ENCODE measurements around the gene AKR1B15.
"Not testable (repeated sequence)": the region's sequence is repeated elsewhere in the genome, so short reads cannot be mapped to it uniquely, and the experiment has no call there.

The AKR1B15 gene

DNA sequence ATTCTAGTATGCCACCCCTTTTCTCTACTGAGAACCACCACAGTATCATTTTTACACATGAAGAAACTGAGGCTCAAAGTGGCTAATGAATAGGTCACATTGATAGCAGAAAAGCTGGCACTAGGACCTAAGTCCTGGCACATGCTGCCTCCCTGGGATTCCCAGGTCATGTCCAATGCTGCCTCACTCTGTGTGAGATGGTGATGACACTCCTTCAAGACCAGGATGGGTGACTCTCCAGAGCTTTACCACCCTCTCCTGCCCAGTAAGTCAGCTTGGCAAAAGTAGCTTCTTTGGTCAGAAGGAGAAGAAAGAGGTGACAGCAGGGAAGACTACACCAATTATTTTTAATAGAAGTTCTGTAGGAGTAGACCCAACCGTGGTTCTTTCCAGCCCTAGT lies 34.8 kb upstream of the AKR1B15 start:
- no peak for DNase-seq (ENCODE audit: low read depth, low spot score)
- Histone ChIP-seq H3K9me3 (ENCODE audit: control insufficient read depth, insufficient read depth, low read length) (no peaks in the 10 kb centered on the region), H3K4me3 (ENCODE audit: low read length) (no peak overlapping the region), H3K36me3 (ENCODE audit: control insufficient read depth, insufficient read depth, low read length) (no peaks in the 10 kb centered on the region), H3K27me3 (ENCODE audit: control insufficient read depth, insufficient read depth, low read length) (no peaks in the 10 kb centered on the region), H3K4me1 (ENCODE audit: control insufficient read depth, insufficient read depth, low read length) (no peaks in the 10 kb centered on the region), H3K27ac (ENCODE audit: low read length) (no peak overlapping the region)
- WGBS (ENCODE audit: insufficient coverage, insufficient read length): no CpG with 5 or more reads among the region's 1 CpG

GRCh38 chr7:134514663-134515062 lies 34.2 kb upstream of the AKR1B15 start:
- Histone ChIP-seq H3K36me3 (ENCODE audit: control insufficient read depth, insufficient read depth, low read length) (no peaks in the 10 kb centered on the region), H3K9me3 (ENCODE audit: control insufficient read depth, insufficient read depth, low read length) (no peaks in the 10 kb centered on the region), H3K27me3 (ENCODE audit: control insufficient read depth, insufficient read depth, low read length) (no peaks in the 10 kb centered on the region), H3K4me1 (ENCODE audit: control insufficient read depth, insufficient read depth, low read length) (no peaks in the 10 kb centered on the region), H3K27ac (ENCODE audit: low read length) (no peak overlapping the region), H3K4me3 (ENCODE audit: low read length) (no peak overlapping the region)
- WGBS (ENCODE audit: insufficient coverage, insufficient read length): no CpG with 5 or more reads among the region's 4 CpGs
- peak; percentile 67 for DNase-seq (ENCODE audit: low read depth, low spot score)

DNA sequence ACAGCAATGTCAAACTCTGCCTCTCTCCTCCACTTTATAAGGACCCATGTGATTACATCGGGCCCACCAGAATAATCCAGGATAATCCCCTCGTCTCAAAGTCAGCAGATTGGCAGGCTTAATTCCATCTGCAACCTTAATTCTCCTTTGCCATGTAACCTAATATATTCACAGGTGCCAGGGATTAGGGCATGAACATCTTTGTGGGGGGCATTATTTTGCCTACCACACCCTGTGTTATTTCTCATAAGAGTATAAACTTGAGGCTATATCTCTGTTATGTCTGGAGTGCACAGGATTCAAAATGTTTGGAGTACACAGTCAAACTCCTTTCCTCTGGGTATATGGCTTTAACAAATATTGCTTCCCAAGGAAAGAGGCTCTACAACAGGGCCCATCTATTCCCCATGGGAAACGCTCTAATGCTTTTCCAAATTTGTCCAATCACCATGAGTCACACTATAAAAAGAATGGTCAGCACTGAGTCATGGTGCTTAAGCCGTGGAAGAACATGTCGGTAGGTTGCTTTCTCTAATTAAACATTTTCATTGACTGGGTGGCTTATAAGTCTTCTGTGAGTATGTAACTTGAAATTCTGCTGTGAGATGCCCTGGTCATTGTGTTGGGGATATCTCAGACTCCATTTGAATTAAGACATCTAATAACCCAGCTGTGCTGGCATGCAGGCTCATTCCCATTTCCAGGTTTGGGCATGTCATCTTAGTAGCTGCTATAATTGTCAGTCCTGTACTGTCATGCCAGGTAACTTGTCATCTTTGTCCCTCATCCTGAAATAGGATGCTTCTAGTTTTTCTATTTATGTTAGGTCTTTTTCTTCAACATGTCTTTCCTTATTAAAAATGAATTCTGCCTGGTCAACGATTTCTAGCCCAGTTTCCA lies 33.1 kb upstream of the AKR1B15 start:
- H3K4me1 ChIP-seq (ENCODE audit: control insufficient read depth, insufficient read depth, low read length): no peaks in the 10 kb centered on the region
- no peak overlapping the region for H3K27ac ChIP-seq (ENCODE audit: low read length)
- H3K36me3 ChIP-seq (ENCODE audit: control insufficient read depth, insufficient read depth, low read length): no peaks in the 10 kb centered on the region
- no peaks in the 10 kb centered on the region for H3K27me3 ChIP-seq (ENCODE audit: control insufficient read depth, insufficient read depth, low read length)
- H3K9me3 ChIP-seq (ENCODE audit: control insufficient read depth, insufficient read depth, low read length): no peaks in the 10 kb centered on the region
- no CpG with 5 or more reads among the region's 6 CpGs for WGBS (ENCODE audit: insufficient coverage, insufficient read length)
- DNase-seq (ENCODE audit: low read depth, low spot score): no peak
- H3K4me3 ChIP-seq (ENCODE audit: low read length): no peak overlapping the region

DNA sequence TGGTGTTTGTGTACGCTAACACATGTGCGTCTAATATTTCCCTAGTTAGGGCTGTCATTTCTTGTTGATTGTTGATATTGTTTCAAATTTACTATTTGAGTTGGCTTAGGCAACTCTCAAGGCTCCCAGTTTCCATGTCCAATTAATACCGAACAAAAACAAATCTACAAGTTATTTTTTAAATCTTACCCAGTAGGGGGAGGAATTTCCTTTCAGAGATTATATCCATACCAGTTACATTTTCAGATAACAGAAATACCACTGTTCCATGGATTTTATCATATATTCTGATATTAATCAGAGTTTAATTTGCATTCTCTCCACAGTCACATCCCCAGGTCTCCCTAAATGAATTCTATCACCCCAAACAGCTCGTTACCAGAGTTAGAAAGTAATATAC lies 28.8 kb upstream of the AKR1B15 start:
- H3K36me3 ChIP-seq (ENCODE audit: control insufficient read depth, insufficient read depth, low read length): no peaks in the 10 kb centered on the region

GRCh38 chr7:134522601-134523000 lies 26.3 kb upstream of the AKR1B15 start:
- DNase-seq (ENCODE audit: low read depth, low spot score): no peak
- no peak overlapping the region for H3K27ac ChIP-seq (ENCODE audit: low read length)
- no peak overlapping the region for H3K4me3 ChIP-seq (ENCODE audit: low read length)
- no peaks in the 10 kb centered on the region for H3K4me1 ChIP-seq (ENCODE audit: control insufficient read depth, insufficient read depth, low read length)
- H3K36me3 ChIP-seq (ENCODE audit: control insufficient read depth, insufficient read depth, low read length): no peaks in the 10 kb centered on the region
- no CpG with 5 or more reads among the region's 5 CpGs for WGBS (ENCODE audit: insufficient coverage, insufficient read length)
- H3K27me3 ChIP-seq (ENCODE audit: control insufficient read depth, insufficient read depth, low read length): no peaks in the 10 kb centered on the region
- H3K9me3 ChIP-seq (ENCODE audit: control insufficient read depth, insufficient read depth, low read length): no peaks in the 10 kb centered on the region

More for the DNA sequence above, 28.8 kb upstream of the AKR1B15 start:
- DNase-seq (ENCODE audit: low read depth, low spot score): no peak
- H3K4me1 ChIP-seq (ENCODE audit: control insufficient read depth, insufficient read depth, low read length): no peaks in the 10 kb centered on the region
- no peak overlapping the region for H3K27ac ChIP-seq (ENCODE audit: low read length)
- WGBS (ENCODE audit: insufficient coverage, insufficient read length): no CpG with 5 or more reads among the region's 4 CpGs
- H3K27me3 ChIP-seq (ENCODE audit: control insufficient read depth, insufficient read depth, low read length): no peaks in the 10 kb centered on the region
- H3K9me3 ChIP-seq (ENCODE audit: control insufficient read depth, insufficient read depth, low read length): no peaks in the 10 kb centered on the region
- no peak overlapping the region for H3K4me3 ChIP-seq (ENCODE audit: low read length)

DNA sequence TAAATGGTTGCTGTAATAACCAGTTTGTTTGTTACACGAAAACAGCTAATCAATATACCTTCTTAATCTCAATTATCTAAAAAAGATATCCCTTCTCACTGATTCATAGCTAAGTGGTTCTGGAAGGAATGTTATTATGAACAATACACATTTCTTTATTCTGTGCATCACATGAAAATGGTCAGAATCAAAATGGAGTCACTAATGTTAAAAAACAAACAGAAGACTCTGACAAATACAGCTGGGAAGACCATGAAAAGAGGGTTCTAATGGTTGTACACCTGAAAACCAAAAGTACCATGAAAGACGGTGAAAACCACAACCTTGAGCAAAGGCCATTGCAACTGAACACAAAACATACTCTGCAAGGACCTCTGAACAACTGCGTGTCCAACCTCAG lies 23.5 kb upstream of the AKR1B15 start:
- not testable (repeated sequence) for H3K9me3 ChIP-seq (ENCODE audit: control insufficient read depth, insufficient read depth, low read length); H3K36me3 ChIP-seq (ENCODE audit: control insufficient read depth, insufficient read depth, low read length); H3K4me3 ChIP-seq (ENCODE audit: low read length); H3K27ac ChIP-seq (ENCODE audit: low read length); H3K27me3 ChIP-seq (ENCODE audit: control insufficient read depth, insufficient read depth, low read length); DNase-seq (ENCODE audit: low read depth, low spot score); H3K4me1 ChIP-seq (ENCODE audit: control insufficient read depth, insufficient read depth, low read length)
- whole genome bisulfite sequencing (ENCODE audit: insufficient coverage, insufficient read length): 100% methylated on average over 1 of the region's 3 CpGs

DNA sequence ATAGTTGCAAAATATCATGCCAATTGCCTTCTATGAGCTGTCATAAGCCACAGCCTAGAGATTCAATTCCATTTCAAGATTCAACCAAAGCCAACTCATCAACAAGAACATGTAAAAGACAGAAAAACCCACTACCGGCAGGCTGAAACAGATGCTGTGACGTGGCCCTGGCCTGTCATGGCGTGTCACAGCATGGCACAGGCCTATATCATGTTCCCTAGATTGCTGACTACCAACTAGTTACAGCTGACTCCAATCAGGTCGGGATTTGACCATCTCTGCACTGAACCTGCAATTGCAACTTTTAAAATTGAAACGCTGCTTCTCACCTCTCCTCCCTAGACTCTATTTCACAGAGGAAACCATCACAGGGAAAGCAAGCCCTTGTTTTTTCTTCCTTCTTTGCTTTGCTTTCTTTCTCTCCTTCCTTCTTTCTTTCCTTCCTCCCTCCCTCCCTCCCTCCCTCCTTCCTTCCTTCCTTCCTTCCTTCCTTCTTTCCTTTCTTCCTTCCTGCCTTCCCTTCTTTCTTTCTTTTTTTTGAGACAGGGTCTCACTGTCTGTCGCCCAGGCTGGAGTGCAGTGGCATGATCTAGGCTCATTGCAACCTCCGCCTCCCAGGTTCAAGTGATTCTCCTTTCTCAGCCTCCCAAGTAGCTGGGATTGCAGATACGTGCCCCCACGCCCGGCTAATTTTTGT lies 22.2 kb upstream of the AKR1B15 start:
- H3K27me3 ChIP-seq (ENCODE audit: control insufficient read depth, insufficient read depth, low read length); H3K27ac ChIP-seq (ENCODE audit: low read length): not testable (repeated sequence)

GRCh38 chr7:134527979-134528371 lies 20.9 kb upstream of the AKR1B15 start:
- Histone ChIP-seq H3K36me3 (ENCODE audit: control insufficient read depth, insufficient read depth, low read length) (no peaks in the 10 kb centered on the region), H3K27me3 (ENCODE audit: control insufficient read depth, insufficient read depth, low read length) (no peaks in the 10 kb centered on the region), H3K9me3 (ENCODE audit: control insufficient read depth, insufficient read depth, low read length) (no peaks in the 10 kb centered on the region), H3K27ac (ENCODE audit: low read length) (no peak overlapping the region), H3K4me3 (ENCODE audit: low read length) (no peak overlapping the region), H3K4me1 (ENCODE audit: control insufficient read depth, insufficient read depth, low read length) (peaks cover 3% of the 10 kb centered on the region; the same call in 1 of the 2 replicates)
- no peak for DNase-seq (ENCODE audit: low read depth, low spot score)
- WGBS (ENCODE audit: insufficient coverage, insufficient read length): no CpG with 5 or more reads among the region's 4 CpGs

More for the DNA sequence above, 22.2 kb upstream of the AKR1B15 start:
- H3K4me3 ChIP-seq (ENCODE audit: low read length); DNase-seq (ENCODE audit: low read depth, low spot score); H3K4me1 ChIP-seq (ENCODE audit: control insufficient read depth, insufficient read depth, low read length); H3K9me3 ChIP-seq (ENCODE audit: control insufficient read depth, insufficient read depth, low read length); H3K36me3 ChIP-seq (ENCODE audit: control insufficient read depth, insufficient read depth, low read length): not testable (repeated sequence)
- no CpG with 5 or more reads among the region's 10 CpGs for WGBS (ENCODE audit: insufficient coverage, insufficient read length)

DNA sequence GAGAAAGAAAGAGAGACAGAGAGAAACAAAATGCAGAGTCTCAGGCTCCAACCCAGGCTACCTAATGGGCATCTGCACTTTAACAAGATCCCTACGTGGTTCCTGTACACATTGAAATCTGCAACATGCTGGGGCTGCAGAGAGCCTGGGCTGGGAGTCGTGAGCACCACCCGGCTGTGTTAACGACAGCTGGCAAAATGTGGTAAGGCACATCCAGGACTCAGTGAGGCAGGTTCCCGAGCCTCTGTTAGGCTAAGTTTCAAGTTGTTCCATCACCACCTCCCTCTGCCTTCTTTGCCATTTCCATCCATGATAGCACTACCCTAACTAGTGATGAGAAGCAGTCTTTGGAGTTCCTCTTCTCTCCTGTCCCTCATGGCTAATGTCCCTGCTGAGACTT lies 20.2 kb upstream of the AKR1B15 start:
- no CpG with 5 or more reads among the region's 5 CpGs for WGBS (ENCODE audit: insufficient coverage, insufficient read length)
- Histone ChIP-seq H3K4me3 (ENCODE audit: low read length) (no peak overlapping the region), H3K36me3 (ENCODE audit: control insufficient read depth, insufficient read depth, low read length) (no peaks in the 10 kb centered on the region)

DNA sequence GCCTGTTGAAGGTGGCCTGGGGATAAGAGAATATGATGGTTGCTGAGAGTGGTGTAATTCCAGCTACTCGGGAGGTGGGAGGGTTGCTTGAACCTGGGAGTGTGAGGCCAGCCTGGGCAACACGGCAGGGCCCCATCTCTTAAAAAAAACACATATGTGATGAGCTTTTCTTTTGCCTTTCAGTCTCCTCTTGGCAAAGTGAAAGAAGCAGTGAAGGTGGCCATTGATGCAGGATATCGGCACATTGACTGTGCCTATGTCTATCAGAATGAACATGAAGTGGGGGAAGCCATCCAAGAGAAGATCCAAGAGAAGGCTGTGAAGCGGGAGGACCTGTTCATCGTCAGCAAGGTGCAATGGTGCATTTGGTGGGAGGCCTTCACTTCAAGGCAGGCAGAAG lies 18.4 kb upstream of the AKR1B15 start:
- no peak overlapping the region for H3K4me3 ChIP-seq (ENCODE audit: low read length)
- no peaks in the 10 kb centered on the region for H3K27me3 ChIP-seq (ENCODE audit: control insufficient read depth, insufficient read depth, low read length)
- no peaks in the 10 kb centered on the region for H3K9me3 ChIP-seq (ENCODE audit: control insufficient read depth, insufficient read depth, low read length)
- H3K27ac ChIP-seq (ENCODE audit: low read length): no peak overlapping the region
- peaks cover 3% of the 10 kb centered on the region; the same call in 1 of the 2 replicates for H3K4me1 ChIP-seq (ENCODE audit: control insufficient read depth, insufficient read depth, low read length)
- no peaks in the 10 kb centered on the region for H3K36me3 ChIP-seq (ENCODE audit: control insufficient read depth, insufficient read depth, low read length)
- DNase-seq (ENCODE audit: low read depth, low spot score): no peak
- WGBS (ENCODE audit: insufficient coverage, insufficient read length): no CpG with 5 or more reads among the region's 5 CpGs

More for the DNA sequence above, 20.2 kb upstream of the AKR1B15 start:
- Histone ChIP-seq H3K4me1 (ENCODE audit: control insufficient read depth, insufficient read depth, low read length) (peaks cover 3% of the 10 kb centered on the region; the same call in 1 of the 2 replicates), H3K27ac (ENCODE audit: low read length) (no peak overlapping the region), H3K27me3 (ENCODE audit: control insufficient read depth, insufficient read depth, low read length) (no peaks in the 10 kb centered on the region), H3K9me3 (ENCODE audit: control insufficient read depth, insufficient read depth, low read length) (no peaks in the 10 kb centered on the region)
- no peak for DNase-seq (ENCODE audit: low read depth, low spot score)
